GM18861 (cell line): Measurements from ENCODE around the gene MCOLN3.
"Not testable (repeated sequence)": the region's sequence is repeated elsewhere in the genome, so short reads cannot be mapped to it uniquely, and the experiment has no call there.

Source experiments
- ATAC-seq: cut with Tn5 transposase; IDR thresholded peaks from one replicate; pipeline ENCODE4 v1.9.1; 2021; ENCODE audit not compliant: unreplicated experiment

Gene MCOLN3

GRCh38 chr1:84995484-84996334 lies 52.6 kb downstream of the MCOLN3 start:
- ATAC-seq, result peak; percentile 39

DNA sequence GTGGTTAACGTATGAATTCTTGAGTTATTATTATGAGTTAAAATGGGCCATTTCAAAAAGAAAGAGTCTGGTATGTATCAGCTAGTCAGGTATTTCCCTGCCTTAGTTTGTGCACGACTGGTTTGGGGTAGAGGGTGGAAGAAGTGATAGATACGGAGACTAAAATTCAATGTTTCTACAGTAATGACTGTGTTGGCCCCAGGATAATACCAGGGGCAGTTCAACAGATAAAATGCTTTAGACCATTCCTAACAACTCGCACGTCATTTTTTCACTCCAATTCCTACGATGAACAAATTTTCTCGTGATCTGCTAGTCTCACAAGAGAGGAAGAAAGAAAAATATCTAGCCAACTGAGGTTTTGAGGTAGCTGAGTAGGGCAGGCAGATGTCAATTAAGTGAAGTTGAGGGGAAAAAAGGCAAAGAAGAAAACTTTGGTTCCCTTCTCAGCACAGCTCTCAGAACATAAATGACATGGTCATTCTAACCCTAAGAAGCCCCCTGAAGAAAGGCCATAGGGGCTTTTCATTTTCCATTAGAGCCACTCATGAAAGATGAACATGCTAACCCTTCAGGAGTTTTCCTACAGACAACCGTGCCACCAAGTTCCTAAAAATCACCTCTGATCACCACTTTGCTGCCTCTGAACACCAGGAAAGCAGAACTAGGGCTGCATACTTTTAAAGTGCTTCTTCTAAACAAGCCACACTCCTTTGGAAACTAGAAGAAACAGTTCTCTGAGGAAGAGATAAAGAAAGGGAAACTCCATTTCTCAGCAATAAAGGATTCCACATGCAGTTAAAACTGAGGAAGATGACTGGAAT lies 57.0 kb downstream of the MCOLN3 start:
- ATAC-seq, result peak; percentile 28

DNA sequence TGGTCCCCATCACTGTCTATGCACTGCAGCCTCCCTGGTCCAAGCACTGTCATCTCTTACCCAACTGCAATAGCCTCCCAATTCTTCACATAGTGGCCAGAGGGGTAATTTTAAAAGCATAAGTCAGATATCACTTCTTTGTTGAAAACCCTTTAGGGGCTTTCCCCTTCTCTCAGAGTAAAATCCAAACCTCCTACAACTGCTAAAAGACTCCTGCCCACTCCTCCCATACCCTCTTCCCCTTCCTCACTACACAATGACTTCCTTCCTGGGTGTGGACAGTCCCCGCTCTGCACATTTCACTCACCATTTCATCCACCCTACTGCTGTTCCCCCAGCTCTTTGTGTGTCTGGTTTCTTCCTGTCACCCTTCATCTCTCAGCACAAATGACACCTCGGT lies 59.7 kb downstream of the MCOLN3 start:
- peak; percentile 43 for ATAC-seq

DNA sequence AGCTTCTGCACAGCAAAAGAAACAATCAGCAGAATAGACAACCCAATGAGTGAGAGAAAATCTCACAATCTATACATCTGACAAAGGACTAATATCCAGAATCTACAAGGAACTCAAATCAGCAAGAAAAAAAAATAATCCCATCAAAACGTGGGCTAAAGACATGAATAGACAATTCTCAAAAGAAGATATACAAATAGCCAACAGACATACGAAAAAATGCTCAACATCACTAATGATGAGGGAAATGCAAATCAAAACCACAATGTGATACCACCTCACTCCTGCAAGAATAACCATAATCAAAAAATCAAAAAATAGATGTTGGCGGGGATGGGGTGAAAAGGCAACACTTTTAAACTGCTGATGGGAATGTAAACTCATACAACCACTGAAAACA lies 61.7 kb downstream of the MCOLN3 start:
- ATAC-seq, result not testable (repeated sequence)

DNA sequence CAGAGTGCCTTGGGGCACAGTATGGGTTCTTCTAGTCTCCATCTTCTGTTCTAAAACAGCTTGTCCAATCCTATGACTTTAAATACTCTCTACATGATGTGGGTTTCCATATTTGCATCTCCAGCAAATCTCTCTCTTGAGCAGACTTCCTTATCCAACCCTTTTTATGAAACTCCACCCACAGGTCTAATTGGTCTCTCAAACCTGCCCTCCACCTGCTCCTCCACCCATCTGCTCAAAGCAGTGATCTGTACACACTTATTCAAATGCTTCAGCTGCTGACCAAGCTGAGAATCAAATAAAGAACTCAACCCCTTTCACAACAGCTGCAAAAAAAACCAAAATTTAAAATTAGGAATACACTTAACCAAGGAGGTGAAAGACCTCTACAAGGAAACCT lies 62.9 kb downstream of the MCOLN3 start:
- peak; percentile 31 for ATAC-seq

DNA sequence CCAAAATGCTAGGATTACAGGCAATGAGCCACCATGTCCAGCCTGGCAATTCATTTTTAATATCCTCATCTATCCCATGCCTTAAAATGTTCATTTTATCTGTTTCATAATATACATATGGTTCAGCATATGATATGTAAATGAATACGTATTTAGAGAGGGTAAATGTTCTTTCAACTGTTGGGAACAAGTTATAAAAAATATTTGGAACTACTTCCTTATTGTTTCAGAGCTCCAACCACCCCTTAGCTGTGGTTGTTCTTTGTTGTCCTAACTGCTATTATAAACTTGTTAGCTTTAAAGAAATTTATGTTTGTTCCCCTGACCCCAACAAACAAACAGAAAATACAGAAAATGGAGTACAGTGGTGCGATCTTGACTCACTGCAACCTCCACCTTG lies 65.9 kb downstream of the MCOLN3 start:
- no peak for ATAC-seq

GRCh38 chr1:84975035-84975434 lies 73.3 kb downstream of the MCOLN3 start:
- no peak for ATAC-seq

GRCh38 chr1:84973498-84974334 lies 74.6 kb downstream of the MCOLN3 start:
- ATAC-seq, result no peak

- ATAC-seq, result peak; percentile 30
These were observed 75.8 kb downstream of the MCOLN3 start for GRCh38 chr1:84972377-84972987.

GRCh38 chr1:84971957-84972356 lies 76.3 kb downstream of the MCOLN3 start:
- peak; percentile 31 for ATAC-seq

DNA sequence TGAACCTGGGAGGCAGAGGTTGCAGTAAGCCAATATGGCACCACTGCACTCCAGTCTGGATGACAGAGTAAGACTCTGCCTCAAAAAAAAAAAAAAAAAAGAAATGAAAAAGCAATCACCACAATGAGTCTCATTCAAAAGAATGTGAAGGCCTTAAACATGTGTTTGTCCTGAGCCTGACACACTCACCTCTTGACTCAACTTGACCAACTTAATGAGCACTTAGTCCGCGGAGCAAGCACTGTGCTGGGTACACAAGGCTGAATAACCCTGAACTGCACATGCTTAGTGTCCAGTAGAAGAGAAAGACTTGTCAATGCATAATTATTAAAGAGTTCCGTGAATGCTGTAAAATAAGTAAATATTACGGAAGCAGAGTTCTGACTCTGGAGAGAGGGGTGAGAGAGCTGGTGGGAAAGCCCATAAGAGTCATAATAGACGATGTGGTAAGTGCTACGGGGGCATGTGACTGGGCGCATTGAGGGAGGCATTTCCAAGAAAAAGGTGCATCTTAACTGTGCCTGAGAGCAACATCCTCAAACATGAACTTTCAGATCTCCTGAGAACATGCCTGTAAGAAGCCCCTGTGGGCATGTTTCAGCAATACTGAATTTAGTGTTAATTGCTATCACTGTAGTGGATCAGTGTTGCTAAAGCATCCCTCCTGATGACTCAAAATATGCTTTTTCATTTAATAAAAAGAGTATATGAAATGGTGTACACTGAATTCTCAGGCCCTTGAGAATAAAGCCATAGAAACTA lies 78.6 kb downstream of the MCOLN3 start:
- ATAC-seq, result peak; percentile 46

DNA sequence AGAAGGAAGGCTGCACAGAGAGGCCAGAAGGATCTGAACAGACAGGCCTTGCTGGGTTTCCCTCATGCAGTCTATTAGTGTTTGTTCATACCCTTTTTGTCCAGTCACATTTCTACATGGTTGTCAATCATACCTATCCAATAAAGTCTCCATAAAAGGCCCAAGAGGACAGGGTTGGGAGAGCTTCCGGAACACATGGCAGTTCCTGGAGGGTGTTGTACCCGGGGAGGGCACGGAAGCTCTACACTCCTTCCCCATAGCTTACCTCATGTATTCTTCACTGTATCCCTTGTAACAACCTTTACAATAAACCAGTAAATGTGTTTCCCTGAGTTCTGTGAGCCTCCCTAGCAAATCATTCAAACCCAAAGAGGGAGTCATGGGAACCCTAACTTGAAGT lies 79.4 kb downstream of the MCOLN3 start:
- ATAC-seq, result no peak

DNA sequence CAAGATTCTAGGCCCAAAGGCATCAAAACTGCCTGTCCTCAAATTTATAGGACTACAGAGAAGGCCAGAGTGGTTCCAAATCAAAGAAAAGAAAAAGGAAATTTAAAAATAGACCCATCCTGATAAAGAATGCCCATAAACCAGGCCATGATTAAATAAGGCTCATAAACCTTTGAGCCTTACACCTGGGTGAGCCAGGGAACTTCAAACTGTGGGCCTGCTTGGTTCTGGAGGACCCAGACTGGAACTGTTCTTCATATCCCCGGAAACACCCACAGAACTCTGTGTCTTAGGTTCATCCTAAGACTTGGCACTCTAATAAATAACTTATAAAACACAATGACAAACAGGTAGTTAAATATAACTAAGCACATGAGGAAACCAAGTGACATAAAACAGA lies 80.2 kb downstream of the MCOLN3 start:
- no peak for ATAC-seq
